HG03097 (cell line): ENCODE data around the gene BICRAL.
"Not testable (repeated sequence)": the region's sequence is repeated elsewhere in the genome, so short reads cannot be mapped to it uniquely, and the experiment has no call there.

ENCODE experiments used
- ATAC-seq: cut with Tn5 transposase; IDR thresholded peaks from one replicate; pipeline ENCODE4 v1.9.1; 2021; ENCODE audit not compliant: unreplicated experiment, low FRiP score

BICRAL gene

DNA sequence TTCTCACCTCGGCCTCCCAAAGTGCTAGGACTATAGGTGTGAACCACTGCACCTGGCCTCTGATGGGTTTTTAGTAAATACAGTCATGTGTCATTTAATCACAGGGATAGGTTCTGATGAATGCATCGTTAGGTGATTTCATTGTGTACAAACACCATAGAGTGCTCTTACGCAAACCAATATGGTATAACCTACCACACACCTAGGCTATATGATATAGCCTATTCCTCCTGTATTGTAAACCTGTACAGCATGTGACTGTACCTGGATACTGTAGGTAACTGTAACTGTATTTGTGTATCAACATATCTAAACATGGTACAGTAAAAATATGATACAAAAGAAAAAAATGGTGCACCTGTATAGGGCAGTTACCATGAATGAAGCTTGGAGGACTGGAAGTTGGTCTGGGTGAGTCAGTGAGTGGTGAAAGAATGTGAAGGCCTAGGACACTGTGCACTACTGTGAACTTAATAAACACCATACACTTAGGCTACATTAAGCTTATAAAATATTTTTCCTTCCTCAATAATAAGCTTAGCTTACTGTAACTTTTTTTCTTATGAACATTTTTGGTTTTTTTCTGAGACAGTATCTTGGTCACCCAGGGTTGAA, 10.0 kb downstream of the BICRAL start:
- ATAC-seq = no peak

GRCh38 chr6:42795651-42796050, 13.8 kb downstream of the BICRAL start:
- no peak for ATAC-seq

GRCh38 chr6:42796171-42796570, 14.3 kb downstream of the BICRAL start:
- no peak for ATAC-seq

DNA sequence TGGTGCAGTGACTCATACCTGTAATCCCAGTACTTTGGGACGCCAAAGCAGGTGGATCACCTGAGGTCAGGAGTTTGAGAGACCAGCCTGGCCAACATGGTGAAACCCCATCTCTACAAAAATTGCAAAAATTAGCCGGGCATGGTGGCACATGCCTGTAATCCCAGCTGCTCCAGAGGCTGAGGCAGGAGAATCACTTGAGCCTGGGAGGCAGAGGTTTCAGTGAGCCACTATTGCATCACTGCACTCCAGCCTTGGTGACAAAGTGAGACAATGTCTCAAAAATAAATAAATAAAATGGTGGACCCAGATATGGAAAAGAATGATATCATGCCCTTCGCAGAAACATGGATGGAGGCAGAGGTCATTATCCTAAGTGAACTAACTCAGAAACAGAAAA, 15.8 kb downstream of the BICRAL start:
- not testable (repeated sequence) for ATAC-seq

- no peak for ATAC-seq
These were observed 23.5 kb downstream of the BICRAL start for GRCh38 chr6:42805297-42805861.

DNA sequence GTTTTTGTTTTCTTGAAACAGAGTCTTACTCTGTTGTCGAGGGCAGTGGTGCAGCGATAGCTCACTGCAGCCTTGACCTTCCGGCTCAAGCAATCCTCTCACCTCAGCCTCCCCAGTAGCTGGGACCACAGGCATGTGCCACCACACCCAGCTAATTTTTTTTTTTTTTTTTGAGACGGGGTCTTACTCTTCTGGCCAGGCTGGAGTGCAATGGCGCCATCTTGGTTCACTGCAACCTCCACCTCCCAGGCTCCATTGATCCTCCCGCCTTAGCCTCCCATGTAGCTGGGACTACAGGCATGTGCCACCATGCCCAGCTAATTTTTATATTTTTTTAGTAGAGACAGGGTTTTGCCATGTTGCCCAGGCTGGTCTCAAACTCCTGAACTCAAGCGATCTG, 24.5 kb downstream of the BICRAL start:
- ATAC-seq = not testable (repeated sequence)

DNA sequence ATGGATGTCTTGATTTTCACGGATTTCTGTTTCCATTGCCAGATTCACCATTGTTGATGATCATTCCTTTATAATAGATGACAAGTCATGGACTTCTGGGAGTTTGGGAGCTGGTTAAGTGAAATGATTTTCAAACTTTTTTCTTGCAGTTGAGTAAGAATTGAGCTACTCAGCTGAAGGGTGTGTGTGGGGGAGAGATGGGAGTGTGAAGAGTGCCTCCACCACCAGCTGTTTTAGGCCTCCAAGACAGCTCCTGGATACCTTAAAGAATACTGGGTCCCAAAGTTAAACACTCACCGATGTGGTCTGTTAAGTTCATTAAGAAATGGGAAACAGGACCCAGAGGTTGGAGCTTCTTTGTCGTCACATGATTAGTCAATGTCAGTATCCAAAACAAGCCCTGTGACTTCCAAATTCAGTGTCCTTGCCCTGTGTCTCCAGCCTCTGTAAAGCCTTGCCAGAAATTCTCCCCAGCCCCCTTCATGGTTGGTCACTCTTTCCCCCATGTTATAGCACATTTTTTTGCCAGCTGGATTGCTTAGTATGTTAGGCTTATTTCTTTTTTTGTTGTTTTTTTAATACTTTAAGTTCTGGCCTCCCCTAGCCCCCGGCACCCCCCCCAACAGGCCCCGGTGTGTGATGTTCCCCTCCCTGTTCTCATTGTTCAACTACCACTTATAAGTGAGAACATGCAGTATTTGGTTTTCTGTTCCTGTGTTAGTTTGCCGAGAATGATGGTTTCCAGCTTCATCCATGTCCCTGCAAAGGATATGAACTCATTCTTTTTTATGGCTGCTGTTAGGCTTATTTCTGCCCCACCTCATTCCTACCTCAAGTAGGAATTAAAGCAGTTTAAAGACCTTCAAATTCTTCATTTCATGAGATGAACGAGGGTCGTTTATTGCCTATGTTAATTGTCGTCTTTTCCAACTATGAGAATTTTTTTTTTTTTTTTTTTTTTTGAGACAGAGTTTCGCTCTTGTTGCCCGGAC, 26.9 kb downstream of the BICRAL start:
- ATAC-seq = no peak

DNA sequence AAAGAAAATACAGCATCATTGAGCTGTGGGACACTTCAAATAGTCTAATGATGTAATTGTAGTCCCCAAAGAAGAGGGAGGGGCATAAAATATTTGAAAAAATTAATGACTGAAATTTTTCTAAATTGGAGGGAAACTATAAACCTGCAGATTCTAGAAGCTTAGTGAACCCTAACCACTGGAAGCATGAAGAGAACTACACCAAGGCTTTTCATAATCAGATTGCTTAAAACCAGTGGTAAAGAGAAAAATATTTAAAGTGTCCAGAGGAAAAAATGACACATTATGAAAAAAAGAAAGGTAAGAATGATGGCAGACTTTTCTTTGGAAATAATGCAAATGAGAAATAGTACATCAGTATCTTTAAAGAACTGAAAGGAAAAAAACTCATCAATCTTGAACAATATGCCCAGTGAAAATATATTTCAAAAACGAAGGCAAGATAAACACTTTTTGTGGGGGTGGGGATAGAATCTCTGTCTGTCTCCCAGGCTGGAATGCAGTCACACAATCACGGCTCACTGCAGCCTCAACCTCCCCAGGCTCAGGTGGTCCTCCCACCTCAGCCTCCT, 31.3 kb downstream of the BICRAL start:
- ATAC-seq = no peak

GRCh38 chr6:42813906-42814444, 32.1 kb downstream of the BICRAL start:
- no peak for ATAC-seq

DNA sequence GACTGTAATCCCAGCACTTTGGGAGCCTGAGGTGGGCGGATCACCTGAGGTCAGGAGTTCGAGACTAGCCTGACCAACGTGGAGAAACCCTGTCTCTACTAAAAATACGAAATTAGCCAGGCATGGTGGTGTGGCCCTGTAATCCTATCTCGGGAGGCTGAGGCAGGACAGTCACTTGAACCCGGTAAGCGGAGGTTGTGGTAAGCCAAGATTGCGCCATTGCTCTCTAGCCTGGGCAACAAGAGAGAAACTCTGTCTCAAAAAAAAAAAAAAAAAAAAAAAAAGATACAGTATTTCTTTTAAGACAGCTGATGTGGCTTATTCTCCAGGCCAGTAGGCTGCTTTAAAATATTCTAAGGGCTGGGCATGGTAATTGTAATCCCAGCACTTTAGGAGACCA, 33.9 kb downstream of the BICRAL start:
- ATAC-seq = not testable (repeated sequence)

DNA sequence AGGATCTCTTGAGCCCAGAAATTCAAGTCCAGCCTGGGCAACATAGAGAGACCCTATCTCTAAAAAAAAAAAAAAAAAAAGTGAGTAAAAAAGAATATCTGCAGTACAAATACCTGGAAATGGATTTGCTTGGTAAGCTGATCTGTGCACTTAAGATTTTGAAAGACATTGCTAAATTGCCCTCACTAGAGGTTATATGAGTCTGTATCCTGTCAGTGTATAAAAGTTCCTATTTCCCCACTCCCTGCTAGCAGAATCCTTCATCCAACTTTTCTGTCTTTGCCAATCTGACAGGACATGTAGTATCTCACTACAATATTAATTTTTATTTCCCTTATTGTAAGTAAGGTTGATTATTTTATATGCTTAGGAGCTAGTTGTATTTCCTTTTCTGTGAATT, 36.1 kb downstream of the BICRAL start:
- ATAC-seq = no peak

GRCh38 chr6:42818416-42818815, 36.6 kb downstream of the BICRAL start:
- no peak for ATAC-seq

DNA sequence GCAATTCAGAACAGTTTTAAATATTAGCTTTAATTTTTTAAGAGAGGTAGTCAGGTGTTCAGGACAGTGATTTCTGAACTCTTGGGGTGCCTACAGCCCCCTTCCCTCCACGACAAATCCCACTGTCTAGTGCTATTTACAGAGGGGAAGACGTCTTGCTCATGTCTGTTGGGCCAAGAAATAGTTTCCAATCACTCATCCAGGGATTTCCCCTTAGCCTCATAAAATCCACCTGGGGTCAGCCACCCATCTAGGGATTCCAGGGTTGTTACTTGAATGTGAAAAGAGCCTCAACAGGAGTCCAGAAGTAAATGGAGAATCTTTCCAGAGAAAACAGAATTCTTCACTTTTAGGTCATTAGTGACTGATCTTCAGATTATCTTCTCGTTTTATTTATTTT, 37.0 kb downstream of the BICRAL start:
- ATAC-seq = no peak

DNA sequence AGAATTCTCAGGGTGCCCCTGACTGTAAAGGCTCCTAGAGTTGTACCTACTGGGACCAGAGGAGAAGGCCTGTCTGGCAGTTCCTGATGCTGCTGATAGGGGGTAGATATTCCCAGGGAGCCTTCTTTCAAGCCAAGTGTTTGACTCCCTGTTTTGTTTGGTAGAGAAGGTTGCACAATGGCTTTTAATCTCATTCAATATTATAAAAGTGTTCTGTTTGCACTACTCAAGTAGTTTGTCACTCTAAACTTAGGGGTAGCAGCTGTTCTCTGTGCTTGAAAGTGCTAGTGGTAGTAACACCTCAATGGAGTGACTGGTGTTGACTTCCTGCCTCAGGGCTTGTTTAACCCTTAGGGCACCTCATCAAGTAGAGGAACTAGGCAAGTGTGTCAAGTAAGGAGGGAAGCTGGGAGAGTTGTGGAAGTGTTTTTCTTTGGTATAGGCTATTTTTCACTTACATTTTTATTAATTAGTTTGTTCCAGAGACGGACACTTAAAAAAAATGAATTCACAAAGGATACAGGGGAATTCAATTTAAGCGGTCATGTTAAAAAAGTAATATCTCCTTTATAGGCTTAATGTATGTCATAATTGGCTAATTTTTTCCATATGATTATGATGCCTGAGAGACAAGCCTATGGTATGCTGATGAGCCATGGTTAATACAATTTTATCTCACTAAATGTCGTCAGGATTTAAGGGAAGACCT, 38.1 kb downstream of the BICRAL start:
- no peak for ATAC-seq

- no peak for ATAC-seq
These were observed 38.9 kb downstream of the BICRAL start for GRCh38 chr6:42820512-42821340.

DNA sequence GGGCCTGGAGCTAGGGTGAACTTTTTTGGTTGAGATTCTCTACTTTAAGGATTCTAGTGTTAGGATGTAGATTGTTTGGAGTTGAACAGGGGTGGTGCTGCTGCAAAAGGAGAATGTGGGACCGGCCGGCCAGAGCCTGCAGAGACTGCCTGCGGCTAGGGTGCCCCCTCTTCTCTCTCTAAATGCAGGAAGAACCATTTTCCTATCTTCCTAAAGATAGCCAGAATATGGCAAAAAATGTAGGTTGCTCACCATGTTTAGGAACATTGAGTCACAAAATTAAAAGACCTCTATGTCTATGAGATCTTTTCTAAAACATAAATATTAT, 39.5 kb downstream of the BICRAL start:
- no peak for ATAC-seq

DNA sequence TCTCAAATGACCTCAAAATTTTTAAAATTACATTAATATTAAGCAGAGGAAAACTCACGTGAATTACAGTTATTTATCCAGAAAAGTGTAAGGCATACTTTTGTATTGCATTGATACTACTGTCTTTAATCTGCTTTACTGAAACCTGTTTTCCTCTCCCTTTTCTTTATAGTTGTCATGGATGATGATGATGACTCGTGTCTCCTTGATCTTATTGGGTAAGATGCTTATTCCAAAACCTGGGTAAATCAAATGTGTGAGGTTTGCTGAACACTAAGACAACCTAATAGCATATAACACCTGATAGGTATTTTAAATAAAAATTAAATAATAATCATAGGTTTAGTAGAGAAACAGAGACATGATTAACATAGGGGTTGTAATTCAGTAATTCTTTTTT, 40.0 kb downstream of the BICRAL start:
- ATAC-seq = no peak

GRCh38 chr6:42829561-42830092, 47.8 kb downstream of the BICRAL start:
- no peak for ATAC-seq

DNA sequence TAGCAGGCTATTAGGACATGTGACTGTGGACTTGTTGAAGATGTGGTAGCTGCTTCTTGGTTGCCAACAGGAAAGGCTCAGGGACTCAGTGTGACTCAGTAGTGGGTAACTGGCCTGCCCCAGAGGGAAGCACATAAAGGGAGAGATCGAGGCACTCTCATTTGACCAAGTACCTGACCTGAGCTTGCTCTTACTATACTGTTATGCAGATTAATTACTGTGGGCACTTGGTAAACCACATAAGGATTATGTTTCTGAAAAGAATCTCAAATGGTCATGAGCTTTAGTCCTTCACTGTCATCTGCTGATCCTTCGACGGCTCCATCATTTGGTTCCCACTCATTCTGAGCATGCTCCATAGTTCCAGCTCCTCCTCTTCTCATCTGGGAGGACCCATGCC, 49.4 kb downstream of the BICRAL start:
- no peak for ATAC-seq
